SK-N-SH treated with all-trans-retinoic acid at 6 μM for 48 hours (cell line): Measurements from ENCODE around the gene BCO2.

Experiments
- ATAC-seq: fragments of 200-7000 bp; cut with Tn5 transposase; 3 replicates; pipeline ENCODE4 v1.9.1; 2020; ENCODE audit warnings: mild to moderate bottlenecking, moderate library complexity
- ARNTL ChIP-seq: fragments of 450-650 bp; formaldehyde crosslinking; IDR thresholded peaks from 2 replicates; pipeline ENCODE4 v1.5.0; 2020; ENCODE audit warnings: low read depth, mild to moderate bottlenecking, moderate library complexity, borderline replicate concordance
- BACH2 ChIP-seq: fragments of 250-450 bp; sonication (Bioruptor Pico); IDR thresholded peaks from 2 replicates; pipeline ENCODE4 v1.9.0; 2021; ENCODE audit warnings: mild to moderate bottlenecking, borderline replicate concordance
- CSDC2 ChIP-seq: fragments of 250-450 bp; sonication (Bioruptor Pico); IDR thresholded peaks from 2 replicates; pipeline ENCODE4 v1.5.0; 2020; ENCODE audit warnings: mild to moderate bottlenecking, moderate library complexity
- ESRRG ChIP-seq: fragments of 250-450 bp; sonication (Bioruptor Pico); IDR thresholded peaks from 2 replicates; pipeline ENCODE4 v1.6.1; 2021; ENCODE audit warnings: mild to moderate bottlenecking
- OSR1 ChIP-seq: fragments of 250-450 bp; sonication (Bioruptor Pico); IDR thresholded peaks from 2 replicates; pipeline ENCODE4 v1.8.0; 2022; ENCODE audit warnings: moderate library complexity, mild to moderate bottlenecking, inconsistent platforms
- PPARA ChIP-seq: fragments of 250-450 bp; sonication (Bioruptor Pico); IDR thresholded peaks from 2 replicates; pipeline ENCODE4 v1.5.0; 2020; ENCODE audit warnings: mild to moderate bottlenecking, borderline replicate concordance
- SNAI2 ChIP-seq: fragments of 250-450 bp; sonication (Bioruptor Pico); IDR thresholded peaks from 2 replicates; pipeline ENCODE4 v1.5.0; 2020; ENCODE audit warnings: mild to moderate bottlenecking, moderate library complexity
- TCF4 ChIP-seq: fragments of 250-450 bp; sonication (Bioruptor Pico); IDR thresholded peaks from 2 replicates; pipeline ENCODE4 v1.8.0; 2021; ENCODE audit warnings: mild to moderate bottlenecking, moderate library complexity, borderline replicate concordance
- TOX ChIP-seq: fragments of 250-450 bp; sonication (Bioruptor Pico); IDR thresholded peaks from 2 replicates; pipeline ENCODE4 v1.8.0; 2021; ENCODE audit warnings: mild to moderate bottlenecking, moderate library complexity, borderline replicate concordance
- ZC3H10 ChIP-seq: fragments of 250-450 bp; sonication (Bioruptor Pico); IDR thresholded peaks from 2 replicates; pipeline ENCODE4 v1.5.1; 2021; ENCODE audit warnings: mild to moderate bottlenecking, moderate library complexity
- ZFP3 ChIP-seq: fragments of 250-450 bp; sonication (Bioruptor Pico); IDR thresholded peaks from 2 replicates; pipeline ENCODE4 v1.5.0; 2020; ENCODE audit warnings: mild to moderate bottlenecking, moderate library complexity
- ZFP30 ChIP-seq: fragments of 450-650 bp; formaldehyde crosslinking; IDR thresholded peaks from 2 replicates; pipeline ENCODE4 v1.5.0; 2022; ENCODE audit warnings: mild to moderate bottlenecking, moderate library complexity
- ZNF565 ChIP-seq: fragments of 450-650 bp; formaldehyde crosslinking; conservative IDR thresholded peaks from 2 replicates; pipeline ENCODE4 v1.5.0; 2020; ENCODE audit warnings: low read depth, mild to moderate bottlenecking, moderate library complexity
- ZNF70 ChIP-seq: fragments of 450-650 bp; formaldehyde crosslinking; IDR thresholded peaks from 2 replicates; pipeline ENCODE4 v1.5.0; 2020; ENCODE audit warnings: mild to moderate bottlenecking, moderate library complexity
- TF ChIP-seq, protein P1 (sequence below): fragments of 250-450 bp; sonication (Bioruptor Pico); IDR thresholded peaks from 2 replicates; pipeline ENCODE4 v1.5.0; 2020; ENCODE audit warnings: mild to moderate bottlenecking, moderate library complexity
- TF ChIP-seq, protein P2 (sequence below): fragments of 250-450 bp; sonication (Bioruptor Pico); IDR thresholded peaks from 2 replicates; pipeline ENCODE4 v1.8.0; 2021; ENCODE audit warnings: low read depth, mild to moderate bottlenecking, moderate library complexity, borderline replicate concordance
- TF ChIP-seq, protein P3 (sequence below): fragments of 250-450 bp; sonication (Bioruptor Pico); IDR thresholded peaks from 2 replicates; pipeline ENCODE4 v1.5.1; 2021; ENCODE audit warnings: mild to moderate bottlenecking, moderate library complexity
- TF ChIP-seq, protein P4 (sequence below): fragments of 250-450 bp; sonication (Bioruptor Pico); IDR thresholded peaks from 2 replicates; pipeline ENCODE4 v1.8.0; 2020; ENCODE audit warnings: mild to moderate bottlenecking, moderate library complexity, borderline replicate concordance
- TF ChIP-seq, protein P5 (sequence below): fragments of 250-450 bp; sonication (Bioruptor Pico); IDR thresholded peaks from 2 replicates; pipeline ENCODE4 v1.5.1; 2020; ENCODE audit warnings: low read depth, mild to moderate bottlenecking, moderate library complexity

BCO2 gene

DNA sequence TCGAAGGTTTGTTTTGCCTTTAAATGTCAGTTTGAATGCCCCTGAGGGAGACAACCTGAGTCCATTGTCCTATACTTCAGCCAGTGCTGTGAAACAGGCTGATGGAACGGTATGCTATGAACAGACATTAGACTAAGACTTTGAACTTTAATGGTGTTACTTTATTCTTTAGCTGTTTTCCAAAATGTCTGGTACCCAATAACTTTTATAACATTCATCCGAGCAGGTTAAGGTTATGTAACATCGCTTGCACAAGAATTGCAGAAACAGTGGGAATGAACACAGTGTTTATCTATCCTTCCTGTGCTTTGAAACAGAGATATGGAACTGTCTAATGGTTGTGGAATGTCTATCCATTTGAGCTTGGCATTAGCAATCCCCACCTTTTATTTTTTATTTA, 38.4 kb downstream of the BCO2 start (continued):
- TF ChIP-seq, protein P1, sequence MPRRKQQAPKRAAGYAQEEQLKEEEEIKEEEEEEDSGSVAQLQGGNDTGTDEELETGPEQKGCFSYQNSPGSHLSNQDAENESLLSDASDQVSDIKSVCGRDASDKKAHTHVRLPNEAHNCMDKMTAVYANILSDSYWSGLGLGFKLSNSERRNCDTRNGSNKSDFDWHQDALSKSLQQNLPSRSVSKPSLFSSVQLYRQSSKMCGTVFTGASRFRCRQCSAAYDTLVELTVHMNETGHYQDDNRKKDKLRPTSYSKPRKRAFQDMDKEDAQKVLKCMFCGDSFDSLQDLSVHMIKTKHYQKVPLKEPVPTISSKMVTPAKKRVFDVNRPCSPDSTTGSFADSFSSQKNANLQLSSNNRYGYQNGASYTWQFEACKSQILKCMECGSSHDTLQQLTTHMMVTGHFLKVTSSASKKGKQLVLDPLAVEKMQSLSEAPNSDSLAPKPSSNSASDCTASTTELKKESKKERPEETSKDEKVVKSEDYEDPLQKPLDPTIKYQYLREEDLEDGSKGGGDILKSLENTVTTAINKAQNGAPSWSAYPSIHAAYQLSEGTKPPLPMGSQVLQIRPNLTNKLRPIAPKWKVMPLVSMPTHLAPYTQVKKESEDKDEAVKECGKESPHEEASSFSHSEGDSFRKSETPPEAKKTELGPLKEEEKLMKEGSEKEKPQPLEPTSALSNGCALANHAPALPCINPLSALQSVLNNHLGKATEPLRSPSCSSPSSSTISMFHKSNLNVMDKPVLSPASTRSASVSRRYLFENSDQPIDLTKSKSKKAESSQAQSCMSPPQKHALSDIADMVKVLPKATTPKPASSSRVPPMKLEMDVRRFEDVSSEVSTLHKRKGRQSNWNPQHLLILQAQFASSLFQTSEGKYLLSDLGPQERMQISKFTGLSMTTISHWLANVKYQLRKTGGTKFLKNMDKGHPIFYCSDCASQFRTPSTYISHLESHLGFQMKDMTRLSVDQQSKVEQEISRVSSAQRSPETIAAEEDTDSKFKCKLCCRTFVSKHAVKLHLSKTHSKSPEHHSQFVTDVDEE: no peak
- TF ChIP-seq, protein P2, sequence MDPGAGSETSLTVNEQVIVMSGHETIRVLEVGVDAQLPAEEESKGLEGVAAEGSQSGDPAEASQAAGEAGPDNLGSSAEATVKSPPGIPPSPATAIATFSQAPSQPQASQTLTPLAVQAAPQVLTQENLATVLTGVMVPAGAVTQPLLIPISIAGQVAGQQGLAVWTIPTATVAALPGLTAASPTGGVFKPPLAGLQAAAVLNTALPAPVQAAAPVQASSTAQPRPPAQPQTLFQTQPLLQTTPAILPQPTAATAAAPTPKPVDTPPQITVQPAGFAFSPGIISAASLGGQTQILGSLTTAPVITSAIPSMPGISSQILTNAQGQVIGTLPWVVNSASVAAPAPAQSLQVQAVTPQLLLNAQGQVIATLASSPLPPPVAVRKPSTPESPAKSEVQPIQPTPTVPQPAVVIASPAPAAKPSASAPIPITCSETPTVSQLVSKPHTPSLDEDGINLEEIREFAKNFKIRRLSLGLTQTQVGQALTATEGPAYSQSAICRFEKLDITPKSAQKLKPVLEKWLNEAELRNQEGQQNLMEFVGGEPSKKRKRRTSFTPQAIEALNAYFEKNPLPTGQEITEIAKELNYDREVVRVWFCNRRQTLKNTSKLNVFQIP: no peak
- no peak for TF ChIP-seq PPARA (CRISPR knock-in tag)
- TF ChIP-seq ZNF565 (CRISPR knock-in tag): no peak
- no peak for TF ChIP-seq BACH2 (CRISPR knock-in tag)
- no peak for TF ChIP-seq ARNTL
- TF ChIP-seq TOX (CRISPR knock-in tag): no peak

DNA sequence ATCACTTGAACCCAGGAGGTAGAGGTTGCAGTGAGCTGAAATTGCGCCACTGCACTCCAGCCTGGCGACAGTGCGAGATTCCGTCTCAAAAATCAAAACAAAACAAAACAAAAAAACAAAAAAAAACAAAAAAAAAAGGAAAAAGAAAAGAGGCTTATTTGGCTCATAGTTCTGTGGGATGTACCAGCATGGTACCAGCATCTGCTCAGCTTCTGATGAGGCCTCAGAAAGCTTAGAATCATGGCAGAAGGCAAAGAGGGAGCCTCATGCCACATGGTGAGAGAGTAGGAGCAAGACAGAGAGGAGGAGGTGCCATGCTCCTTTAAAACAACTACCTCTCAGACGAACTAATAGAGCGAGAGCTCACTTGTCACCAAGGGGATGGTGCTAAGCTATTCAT, 40.3 kb downstream of the BCO2 start:
- ATAC-seq: no peak
- TF ChIP-seq, protein P3, sequence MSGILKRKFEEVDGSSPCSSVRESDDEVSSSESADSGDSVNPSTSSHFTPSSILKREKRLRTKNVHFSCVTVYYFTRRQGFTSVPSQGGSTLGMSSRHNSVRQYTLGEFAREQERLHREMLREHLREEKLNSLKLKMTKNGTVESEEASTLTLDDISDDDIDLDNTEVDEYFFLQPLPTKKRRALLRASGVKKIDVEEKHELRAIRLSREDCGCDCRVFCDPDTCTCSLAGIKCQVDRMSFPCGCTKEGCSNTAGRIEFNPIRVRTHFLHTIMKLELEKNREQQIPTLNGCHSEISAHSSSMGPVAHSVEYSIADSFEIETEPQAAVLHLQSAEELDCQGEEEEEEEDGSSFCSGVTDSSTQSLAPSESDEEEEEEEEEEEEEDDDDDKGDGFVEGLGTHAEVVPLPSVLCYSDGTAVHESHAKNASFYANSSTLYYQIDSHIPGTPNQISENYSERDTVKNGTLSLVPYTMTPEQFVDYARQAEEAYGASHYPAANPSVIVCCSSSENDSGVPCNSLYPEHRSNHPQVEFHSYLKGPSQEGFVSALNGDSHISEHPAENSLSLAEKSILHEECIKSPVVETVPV (CRISPR knock-in tag): no peak
- TF ChIP-seq ZFP30 (CRISPR knock-in tag): no peak
- no peak for TF ChIP-seq ZNF565 (CRISPR knock-in tag)
- TF ChIP-seq, protein P4, sequence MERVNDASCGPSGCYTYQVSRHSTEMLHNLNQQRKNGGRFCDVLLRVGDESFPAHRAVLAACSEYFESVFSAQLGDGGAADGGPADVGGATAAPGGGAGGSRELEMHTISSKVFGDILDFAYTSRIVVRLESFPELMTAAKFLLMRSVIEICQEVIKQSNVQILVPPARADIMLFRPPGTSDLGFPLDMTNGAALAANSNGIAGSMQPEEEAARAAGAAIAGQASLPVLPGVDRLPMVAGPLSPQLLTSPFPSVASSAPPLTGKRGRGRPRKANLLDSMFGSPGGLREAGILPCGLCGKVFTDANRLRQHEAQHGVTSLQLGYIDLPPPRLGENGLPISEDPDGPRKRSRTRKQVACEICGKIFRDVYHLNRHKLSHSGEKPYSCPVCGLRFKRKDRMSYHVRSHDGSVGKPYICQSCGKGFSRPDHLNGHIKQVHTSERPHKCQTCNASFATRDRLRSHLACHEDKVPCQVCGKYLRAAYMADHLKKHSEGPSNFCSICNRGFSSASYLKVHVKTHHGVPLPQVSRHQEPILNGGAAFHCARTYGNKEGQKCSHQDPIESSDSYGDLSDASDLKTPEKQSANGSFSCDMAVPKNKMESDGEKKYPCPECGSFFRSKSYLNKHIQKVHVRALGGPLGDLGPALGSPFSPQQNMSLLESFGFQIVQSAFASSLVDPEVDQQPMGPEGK (CRISPR knock-in tag): no peak
- TF ChIP-seq, protein P2: no peak
- TF ChIP-seq OSR1: no peak
- TF ChIP-seq SNAI2 (CRISPR knock-in tag): no peak

DNA sequence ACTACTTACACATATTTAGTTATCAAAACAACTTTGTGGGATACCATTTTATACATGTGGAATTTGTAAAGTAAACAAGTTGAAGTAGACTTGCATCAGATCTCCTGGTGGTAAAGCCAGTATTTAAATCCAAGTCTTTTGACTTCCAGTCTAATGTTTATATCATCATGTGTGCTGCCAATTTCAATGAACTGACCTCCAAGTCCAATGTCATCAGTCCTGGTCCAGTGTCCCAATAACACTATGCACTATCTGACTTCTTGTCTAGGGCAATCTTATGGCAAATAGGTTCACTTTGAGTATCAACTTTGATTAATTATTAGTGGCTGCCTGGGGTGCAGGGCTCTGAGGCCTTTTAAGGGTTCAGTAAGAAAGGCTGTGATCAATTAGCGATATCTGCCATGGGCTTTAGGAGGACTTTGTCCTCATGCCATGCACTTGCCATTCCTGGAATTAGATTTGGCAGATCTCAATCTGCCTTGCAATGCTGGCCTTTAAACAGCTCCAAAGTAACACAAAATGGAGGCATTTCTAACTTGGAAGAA, 41.3 kb downstream of the BCO2 start:
- ATAC-seq: no peak
- TF ChIP-seq TCF4 (CRISPR knock-in tag) (no peak), CSDC2 (CRISPR knock-in tag) (no peak), ZFP30 (CRISPR knock-in tag) (no peak), ZNF70 (CRISPR knock-in tag) (no peak), TOX (CRISPR knock-in tag) (no peak), ESRRG (CRISPR knock-in tag) (no peak), ZFP3 (CRISPR knock-in tag) (no peak), ZNF565 (CRISPR knock-in tag) (no peak), ZC3H10 (CRISPR knock-in tag) (no peak), PPARA (CRISPR knock-in tag) (no peak)
- TF ChIP-seq, protein P1: no peak
- TF ChIP-seq, protein P4 (CRISPR knock-in tag): no peak
- TF ChIP-seq, protein P3 (CRISPR knock-in tag): no peak
- TF ChIP-seq, protein P5, sequence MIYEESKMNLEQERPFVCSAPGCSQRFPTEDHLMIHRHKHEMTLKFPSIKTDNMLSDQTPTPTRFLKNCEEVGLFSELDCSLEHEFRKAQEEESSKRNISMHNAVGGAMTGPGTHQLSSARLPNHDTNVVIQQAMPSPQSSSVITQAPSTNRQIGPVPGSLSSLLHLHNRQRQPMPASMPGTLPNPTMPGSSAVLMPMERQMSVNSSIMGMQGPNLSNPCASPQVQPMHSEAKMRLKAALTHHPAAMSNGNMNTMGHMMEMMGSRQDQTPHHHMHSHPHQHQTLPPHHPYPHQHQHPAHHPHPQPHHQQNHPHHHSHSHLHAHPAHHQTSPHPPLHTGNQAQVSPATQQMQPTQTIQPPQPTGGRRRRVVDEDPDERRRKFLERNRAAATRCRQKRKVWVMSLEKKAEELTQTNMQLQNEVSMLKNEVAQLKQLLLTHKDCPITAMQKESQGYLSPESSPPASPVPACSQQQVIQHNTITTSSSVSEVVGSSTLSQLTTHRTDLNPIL (CRISPR knock-in tag): no peak
